HEK293 (cell line): ENCODE data around the gene VPS37C.

Experiments
- CTCF ChIA-PET: fragments of 350-600 bp; formaldehyde crosslinking; extraction: SDS; loops from one replicate; lab custom pipeline; 2021; ENCODE audit warnings: antibody characterized with exemption; lab: Yijun Ruan, JAX
- POLR2A ChIA-PET: fragments of 300-600 bp; formaldehyde crosslinking; extraction: SDS; loops from one replicate; lab custom pipeline; 2020; ENCODE audit warnings: antibody characterized with exemption, inconsistent platforms; lab: Yijun Ruan, JAX
- H3K27ac ChIP-seq: fragments of 200-500 bp; sonication (Bioruptor generic); 2 replicates; pipeline ENCODE4 v1.5.1; 2014; ENCODE audit warnings: low read depth, low read length, control low read depth, inconsistent platforms; ENCODE audit errors: extremely low read depth
- H3K36me3 ChIP-seq, 2 experiments: fragments of 200-500 bp in 1 of 2; sonication (Bioruptor generic) in 1 of 2; 1 replicate in 1 of 2; 2 replicates in 1 of 2; pipeline ENCODE4 v1.5.1; 2014 to 2017; ENCODE audit warnings: inconsistent platforms in 2 of 2, low read length in 2 of 2; ENCODE audit not compliant: control insufficient read depth in 2 of 2, insufficient read depth in 1 of 2
- H3K4me1 ChIP-seq: fragments of 200-500 bp; sonication (Bioruptor generic); 2 replicates; pipeline ENCODE4 v1.5.1; 2014; ENCODE audit warnings: mild to moderate bottlenecking, low read length, inconsistent platforms; ENCODE audit not compliant: control insufficient read depth, insufficient read depth
- H3K4me3 ChIP-seq: 2 replicates; pipeline ENCODE4 v1.5.1; 2011; ENCODE audit warnings: low read depth, mild to moderate bottlenecking, control low read depth, low read length, moderate library complexity
- H3K9me3 ChIP-seq: fragments of 200-500 bp; sonication (Bioruptor generic); 2 replicates; pipeline ENCODE4 v1.5.1; 2014; ENCODE audit warnings: low read depth, low read length, inconsistent platforms; ENCODE audit not compliant: control insufficient read depth, insufficient read depth
- BCL11A ChIP-seq: fragments of 450-650 bp; formaldehyde crosslinking; IDR thresholded peaks from 2 replicates; pipeline ENCODE4 v1.5.1; 2016; ENCODE audit warnings: low read depth, missing biosample characterization, missing genetic modification characterization
- GLIS2 ChIP-seq: fragments of 450-650 bp; formaldehyde crosslinking; IDR thresholded peaks from 2 replicates; pipeline ENCODE4 v1.5.1; 2016; ENCODE audit warnings: missing biosample characterization, missing genetic modification characterization
- KLF8 ChIP-seq: fragments of 450-650 bp; formaldehyde crosslinking; IDR thresholded peaks from 2 replicates; pipeline ENCODE4 v1.5.1; 2016; ENCODE audit warnings: missing biosample characterization, missing genetic modification characterization
- KLF9 ChIP-seq: fragments of 450-650 bp; formaldehyde crosslinking; IDR thresholded peaks from 2 replicates; pipeline ENCODE4 v1.5.1; 2016; ENCODE audit warnings: missing biosample characterization, missing genetic modification characterization, low read depth
- MEIS1 ChIP-seq: sonication (generic); formaldehyde crosslinking; IDR thresholded peaks from 2 replicates; pipeline ENCODE4 v1.8.1; 2022; ENCODE audit warnings: missing genetic modification reagents, mild to moderate bottlenecking, borderline replicate concordance
- SCRT1 ChIP-seq: fragments of 450-650 bp; formaldehyde crosslinking; IDR thresholded peaks from 2 replicates; pipeline ENCODE4 v1.5.1; 2016; ENCODE audit warnings: missing biosample characterization, missing genetic modification characterization, borderline replicate concordance
- SETDB1 ChIP-seq: IDR thresholded peaks from one replicate; pipeline ENCODE4 v1.6.1; 2017; ENCODE audit warnings: mild to moderate bottlenecking, low read length, moderate library complexity, mixed read lengths; ENCODE audit not compliant: insufficient read length
- ZFP41 ChIP-seq: fragments of 450-650 bp; formaldehyde crosslinking; IDR thresholded peaks from 2 replicates; pipeline ENCODE4 v1.5.1; 2016; ENCODE audit warnings: missing biosample characterization, missing genetic modification characterization, borderline replicate concordance
- ZNF133 ChIP-seq: fragments of 450-650 bp; formaldehyde crosslinking; IDR thresholded peaks from 2 replicates; pipeline ENCODE4 v1.5.1; 2016; ENCODE audit warnings: missing biosample characterization, missing genetic modification characterization
- ZNF157 ChIP-seq: fragments of 450-650 bp; formaldehyde crosslinking; IDR thresholded peaks from 2 replicates; pipeline ENCODE4 v1.5.1; 2016; ENCODE audit warnings: missing biosample characterization, missing genetic modification characterization
- ZNF174 ChIP-seq: fragments of 450-650 bp; formaldehyde crosslinking; IDR thresholded peaks from 2 replicates; pipeline ENCODE4 v1.5.0; 2017; ENCODE audit warnings: missing biosample characterization, mild to moderate bottlenecking, missing genetic modification characterization
- ZNF211 ChIP-seq: fragments of 450-650 bp; formaldehyde crosslinking; IDR thresholded peaks from 2 replicates; pipeline ENCODE4 v1.5.1; 2016; ENCODE audit warnings: low read depth, missing biosample characterization, missing genetic modification characterization
- ZNF341 ChIP-seq: fragments of 450-650 bp; formaldehyde crosslinking; IDR thresholded peaks from 2 replicates; pipeline ENCODE4; 2016; ENCODE audit warnings: low read depth, missing biosample characterization, missing genetic modification characterization
- ZNF354C ChIP-seq: fragments of 450-650 bp; formaldehyde crosslinking; IDR thresholded peaks from 2 replicates; pipeline ENCODE4 v1.5.1; 2016; ENCODE audit warnings: missing biosample characterization, missing genetic modification characterization, low read depth, borderline replicate concordance
- ZNF394 ChIP-seq: fragments of 450-650 bp; formaldehyde crosslinking; IDR thresholded peaks from 2 replicates; pipeline ENCODE4 v1.5.1; 2016; ENCODE audit warnings: missing biosample characterization, missing genetic modification characterization, mild to moderate bottlenecking, moderate library complexity, borderline replicate concordance
- ZNF416 ChIP-seq: fragments of 450-650 bp; formaldehyde crosslinking; IDR thresholded peaks from 2 replicates; pipeline ENCODE4 v1.5.1; 2016; ENCODE audit warnings: missing biosample characterization, missing genetic modification characterization
- ZNF677 ChIP-seq: fragments of 450-650 bp; IDR thresholded peaks from 2 replicates; pipeline ENCODE4 v1.5.0; 2018; ENCODE audit warnings: missing biosample characterization, mild to moderate bottlenecking, missing genetic modification characterization, moderate library complexity
- TF ChIP-seq, protein P1 (sequence below): fragments of 450-650 bp; formaldehyde crosslinking; IDR thresholded peaks from 2 replicates; pipeline ENCODE4 v1.5.1; 2016; ENCODE audit warnings: missing biosample characterization, missing genetic modification characterization
- TF ChIP-seq, protein P2 (sequence below): fragments of 450-650 bp; formaldehyde crosslinking; IDR thresholded peaks from 2 replicates; pipeline ENCODE4 v1.5.0; 2017; ENCODE audit warnings: missing biosample characterization, missing genetic modification characterization, borderline replicate concordance
- TF ChIP-seq, protein P3 (sequence below): fragments of 450-650 bp; formaldehyde crosslinking; IDR thresholded peaks from 2 replicates; pipeline ENCODE4 v1.5.1; 2016; ENCODE audit warnings: missing biosample characterization, missing genetic modification characterization

The VPS37C gene

GRCh38 chr11:61195719-61196118 lies 34.5 kb upstream of the VPS37C start:
- TF ChIP-seq ZNF341 (tag by site-specific recombination) (no peak), KLF8 (tag by site-specific recombination) (no peak), SETDB1 (no peak), ZNF354C (tag by site-specific recombination) (no peak), ZNF677 (no peak), ZNF133 (tag by site-specific recombination) (no peak), SCRT1 (tag by site-specific recombination) (no peak), ZNF394 (tag by site-specific recombination) (no peak), ZFP41 (tag by site-specific recombination) (no peak), ZNF157 (tag by site-specific recombination) (no peak), ZNF211 (no peak), ZNF174 (tag by site-specific recombination) (no peak), MEIS1 (CRISPR knock-in tag) (no peak), ZNF416 (tag by site-specific recombination) (no peak), GLIS2 (tag by site-specific recombination) (no peak), BCL11A (tag by site-specific recombination) (no peak), KLF9 (tag by site-specific recombination) (no peak)
- TF ChIP-seq, protein P1, sequence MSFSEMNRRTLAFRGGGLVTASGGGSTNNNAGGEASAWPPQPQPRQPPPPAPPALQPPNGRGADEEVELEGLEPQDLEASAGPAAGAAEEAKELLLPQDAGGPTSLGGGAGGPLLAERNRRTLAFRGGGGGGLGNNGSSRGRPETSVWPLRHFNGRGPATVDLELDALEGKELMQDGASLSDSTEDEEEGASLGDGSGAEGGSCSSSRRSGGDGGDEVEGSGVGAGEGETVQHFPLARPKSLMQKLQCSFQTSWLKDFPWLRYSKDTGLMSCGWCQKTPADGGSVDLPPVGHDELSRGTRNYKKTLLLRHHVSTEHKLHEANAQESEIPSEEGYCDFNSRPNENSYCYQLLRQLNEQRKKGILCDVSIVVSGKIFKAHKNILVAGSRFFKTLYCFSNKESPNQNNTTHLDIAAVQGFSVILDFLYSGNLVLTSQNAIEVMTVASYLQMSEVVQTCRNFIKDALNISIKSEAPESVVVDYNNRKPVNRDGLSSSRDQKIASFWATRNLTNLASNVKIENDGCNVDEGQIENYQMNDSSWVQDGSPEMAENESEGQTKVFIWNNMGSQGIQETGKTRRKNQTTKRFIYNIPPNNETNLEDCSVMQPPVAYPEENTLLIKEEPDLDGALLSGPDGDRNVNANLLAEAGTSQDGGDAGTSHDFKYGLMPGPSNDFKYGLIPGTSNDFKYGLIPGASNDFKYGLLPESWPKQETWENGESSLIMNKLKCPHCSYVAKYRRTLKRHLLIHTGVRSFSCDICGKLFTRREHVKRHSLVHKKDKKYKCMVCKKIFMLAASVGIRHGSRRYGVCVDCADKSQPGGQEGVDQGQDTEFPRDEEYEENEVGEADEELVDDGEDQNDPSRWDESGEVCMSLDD: no peak
- TF ChIP-seq, protein P2, sequence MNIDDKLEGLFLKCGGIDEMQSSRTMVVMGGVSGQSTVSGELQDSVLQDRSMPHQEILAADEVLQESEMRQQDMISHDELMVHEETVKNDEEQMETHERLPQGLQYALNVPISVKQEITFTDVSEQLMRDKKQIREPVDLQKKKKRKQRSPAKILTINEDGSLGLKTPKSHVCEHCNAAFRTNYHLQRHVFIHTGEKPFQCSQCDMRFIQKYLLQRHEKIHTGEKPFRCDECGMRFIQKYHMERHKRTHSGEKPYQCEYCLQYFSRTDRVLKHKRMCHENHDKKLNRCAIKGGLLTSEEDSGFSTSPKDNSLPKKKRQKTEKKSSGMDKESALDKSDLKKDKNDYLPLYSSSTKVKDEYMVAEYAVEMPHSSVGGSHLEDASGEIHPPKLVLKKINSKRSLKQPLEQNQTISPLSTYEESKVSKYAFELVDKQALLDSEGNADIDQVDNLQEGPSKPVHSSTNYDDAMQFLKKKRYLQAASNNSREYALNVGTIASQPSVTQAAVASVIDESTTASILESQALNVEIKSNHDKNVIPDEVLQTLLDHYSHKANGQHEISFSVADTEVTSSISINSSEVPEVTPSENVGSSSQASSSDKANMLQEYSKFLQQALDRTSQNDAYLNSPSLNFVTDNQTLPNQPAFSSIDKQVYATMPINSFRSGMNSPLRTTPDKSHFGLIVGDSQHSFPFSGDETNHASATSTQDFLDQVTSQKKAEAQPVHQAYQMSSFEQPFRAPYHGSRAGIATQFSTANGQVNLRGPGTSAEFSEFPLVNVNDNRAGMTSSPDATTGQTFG (tag by site-specific recombination): no peak
- TF ChIP-seq, protein P3, sequence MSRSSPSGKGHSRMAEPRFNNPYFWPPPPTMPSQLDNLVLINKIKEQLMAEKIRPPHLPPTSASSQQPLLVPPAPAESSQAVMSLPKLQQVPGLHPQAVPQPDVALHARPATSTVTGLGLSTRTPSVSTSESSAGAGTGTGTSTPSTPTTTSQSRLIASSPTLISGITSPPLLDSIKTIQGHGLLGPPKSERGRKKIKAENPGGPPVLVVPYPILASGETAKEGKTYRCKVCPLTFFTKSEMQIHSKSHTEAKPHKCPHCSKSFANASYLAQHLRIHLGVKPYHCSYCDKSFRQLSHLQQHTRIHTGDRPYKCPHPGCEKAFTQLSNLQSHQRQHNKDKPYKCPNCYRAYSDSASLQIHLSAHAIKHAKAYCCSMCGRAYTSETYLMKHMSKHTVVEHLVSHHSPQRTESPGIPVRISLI (tag by site-specific recombination): no peak
- CTCF ChIA-PET: no interaction called here
- POLR2A ChIA-PET: interaction anchor here (0.5 kb wide), 1 partner anchor 115 kb away, joined by 4 read pairs; no protein-coding TSS in a partner anchor

More at GRCh38 chr11:61195719-61196118, 34.5 kb upstream of the VPS37C start:
- Histone ChIP-seq H3K4me3 (no peak overlapping the region), H3K9me3 (no peaks in the 10 kb centered on the region), H3K27ac (no peak overlapping the region), H3K4me1 (no peaks in the 10 kb centered on the region), H3K36me3 (no peaks in the 10 kb centered on the region)
